ENCODE results near the gene PAK6.

- TF ChIP-seq, protein P1, sequence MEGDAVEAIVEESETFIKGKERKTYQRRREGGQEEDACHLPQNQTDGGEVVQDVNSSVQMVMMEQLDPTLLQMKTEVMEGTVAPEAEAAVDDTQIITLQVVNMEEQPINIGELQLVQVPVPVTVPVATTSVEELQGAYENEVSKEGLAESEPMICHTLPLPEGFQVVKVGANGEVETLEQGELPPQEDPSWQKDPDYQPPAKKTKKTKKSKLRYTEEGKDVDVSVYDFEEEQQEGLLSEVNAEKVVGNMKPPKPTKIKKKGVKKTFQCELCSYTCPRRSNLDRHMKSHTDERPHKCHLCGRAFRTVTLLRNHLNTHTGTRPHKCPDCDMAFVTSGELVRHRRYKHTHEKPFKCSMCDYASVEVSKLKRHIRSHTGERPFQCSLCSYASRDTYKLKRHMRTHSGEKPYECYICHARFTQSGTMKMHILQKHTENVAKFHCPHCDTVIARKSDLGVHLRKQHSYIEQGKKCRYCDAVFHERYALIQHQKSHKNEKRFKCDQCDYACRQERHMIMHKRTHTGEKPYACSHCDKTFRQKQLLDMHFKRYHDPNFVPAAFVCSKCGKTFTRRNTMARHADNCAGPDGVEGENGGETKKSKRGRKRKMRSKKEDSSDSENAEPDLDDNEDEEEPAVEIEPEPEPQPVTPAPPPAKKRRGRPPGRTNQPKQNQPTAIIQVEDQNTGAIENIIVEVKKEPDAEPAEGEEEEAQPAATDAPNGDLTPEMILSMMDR (conservative IDR thresholded peaks at IDR 0.05; ENCODE audit: low read depth, low read length) = no peak
- no peak for TF ChIP-seq EZH2 (IDR thresholded peaks at IDR 0.05; ENCODE audit: borderline replicate concordance, low read depth, low read length, poor library complexity, severe bottlenecking)
Measured at GRCh38 chr15:40229956-40230355, 8.9 kb upstream of the PAK6 start.
